K562 (cell line): ENCODE measurements around the gene A1BG. TPM values are rescaled to one million over a fixed set of nuclear protein-coding genes. Genes with fewer than 3 reads are reported as not detected.

ENCODE experiments used
- CHAMP1 ChIP-seq: fragments of 450-650 bp; IDR thresholded peaks from 2 replicates; pipeline ENCODE4 v1.6.1; 2016; ENCODE audit warnings: mild to moderate bottlenecking
- HMBOX1 ChIP-seq: sonication (generic); IDR thresholded peaks from 2 replicates; pipeline ENCODE4 v1.6.1; 2016
- L3MBTL2 ChIP-seq: fragments of 450-650 bp; IDR thresholded peaks from 2 replicates; pipeline ENCODE4 v1.6.1; 2016; ENCODE audit warnings: mild to moderate bottlenecking, moderate library complexity
- NCOA2 ChIP-seq, 2 experiments: fragments of 450-650 bp; IDR thresholded peaks; 2 replicates each; pipeline ENCODE4 v1.6.1; 2018; ENCODE audit warnings: mild to moderate bottlenecking in 2 of 2, moderate library complexity in 1 of 2; ENCODE audit not compliant: partially characterized antibody in 2 of 2
- NFIC ChIP-seq: fragments of 450-650 bp; IDR thresholded peaks from 2 replicates; pipeline ENCODE4 v1.6.1; 2017; ENCODE audit warnings: mild to moderate bottlenecking, inconsistent platforms
- NONO ChIP-seq, 2 experiments: fragments of 200-400 bp in 1 of 2; fragments of 450-650 bp in 1 of 2; formaldehyde crosslinking in 1 of 2; IDR thresholded peaks; 2 replicates each; pipeline ENCODE4 v1.6.1; 2017; ENCODE audit warnings: low read depth in 2 of 2, mild to moderate bottlenecking in 2 of 2, moderate library complexity in 2 of 2, low read length in 1 of 2
- RNF219 ChIP-seq: fragments of 250-450 bp; sonication (Bioruptor Pico); IDR thresholded peaks from 2 replicates; pipeline ENCODE4 v1.5.0; 2022; ENCODE audit warnings: mild to moderate bottlenecking
- STAT5A ChIP-seq: IDR thresholded peaks from 2 replicates; pipeline ENCODE4 v1.6.1; 2012; ENCODE audit warnings: low read length, inconsistent platforms, borderline replicate concordance
- TSHZ1 ChIP-seq: fragments of 250-450 bp; sonication (Bioruptor Pico); IDR thresholded peaks from 2 replicates; pipeline ENCODE4 v1.4.0; 2020; ENCODE audit warnings: mild to moderate bottlenecking, moderate library complexity
- ZBTB33 ChIP-seq: sonication (generic); formaldehyde crosslinking; IDR thresholded peaks from 2 replicates; pipeline ENCODE4 v1.8.1; 2023; ENCODE audit warnings: mild to moderate bottlenecking, missing genetic modification reagents
- ZNF280B ChIP-seq: fragments of 250-450 bp; sonication (Bioruptor Pico); IDR thresholded peaks from 2 replicates; pipeline ENCODE4 v1.5.1; 2021; ENCODE audit warnings: mild to moderate bottlenecking
- ZNF740 ChIP-seq, 3 experiments: fragments of 200-800 bp in 1 of 3; sonication (Bioruptor generic) in 1 of 3; sonication (generic) in 1 of 3; formaldehyde crosslinking in 1 of 3; IDR thresholded peaks; 2 replicates each; pipeline versions ENCODE4 v1.6.1 to v1.8.0; 2016 to 2022; ENCODE audit warnings: mild to moderate bottlenecking in 2 of 3, missing compliant biosample characterization in 2 of 3, missing genetic modification characterization in 2 of 3, missing genetic modification reagents in 1 of 3
- polyA plus RNA-seq, 8 experiments: library from polyadenylated mRNA; depleted of rRNA in 4 of 8; stranded (reverse) in 5 of 8; unstranded in 3 of 8; fragments of >200 nt; fragmentation: Nextera tagmentation in 2 of 8; fragmentation: Illumina TruSeq in 1 of 8; extraction: Ambion mirVana in 2 of 8; extraction: Trizol in 1 of 8; gene quantifications; 2 replicates each; pipeline versions ENCODE4 v1.2.1 to v1.2.3, GENCODE V29; 2011 to 2014; ENCODE audit warnings: inconsistent platforms in 1 of 8, missing spikeins in 1 of 8
- total RNA-seq, 7 experiments: library from RNA; depleted of rRNA in 6 of 7; stranded (reverse); fragments of >200 nt in 6 of 7; fragmentation: Illumina TruSeq in 2 of 7; extraction: Trizol in 2 of 7; gene quantifications; 2 replicates each; pipeline versions ENCODE4 v1.2.1 to v1.2.3, GENCODE V29; 2011 to 2021; ENCODE audit warnings: low replicate concordance in 1 of 7

A1BG gene
- total and polyA plus RNA-seq, 9 of the 15 experiments (the other 6 are each of a cell fraction or from before 2014, with no cell fraction given), result 0.10 to 19.8 (median 2.6) TPM

- TF ChIP-seq ZBTB33 (no peak), L3MBTL2 (peak; percentile 73), CHAMP1 (no peak), NONO (IDR thresholded peaks at IDR 0.05; ENCODE audit: low read depth in 2 of 2, low read length in 1 of 2) (no peak), NCOA2 (IDR thresholded peaks at IDR 0.05; ENCODE audit: partially characterized antibody in 2 of 2) (no peak), TSHZ1 (no peak), NFIC (peak; percentile 84), RNF219 (CRISPR knock-in tag) (no peak), STAT5A (no peak), ZNF740 (CRISPR knock-in tag; IDR thresholded peaks at IDR 0.05) (no peak), ZNF740 (tag; IDR thresholded peaks at IDR 0.05) (peak in 1 of 2 experiments; percentile 28; a peak in 1 of 4 replicates), HMBOX1 (no peak), ZNF280B (CRISPR knock-in tag) (no peak)
Observed at GRCh38 chr19:58361900-58362271, 8.6 kb upstream of the A1BG start (continued).
